Stimulated activated CD4-positive, alpha-beta T cell treated with anti-CD3 and anti-CD28 coated beads, Interleukin-1b, Interleukin-23, amount 100 ng/mL, for 4 hours (primary cell): ENCODE results near the gene CBX1.
"Not testable (repeated sequence)": the region's sequence is repeated elsewhere in the genome, so short reads cannot be mapped to it uniquely, and the experiment has no call there.

Source experiments
- DNase-seq, 2 donors: peaks; one replicate each; pipeline ENCODE4 v3.0.0-alpha.2; 2020; ENCODE audit warnings: low read depth in 2 of 2

CBX1 gene

GRCh38 chr17:48123776-48124388 is 22.6 kb upstream of the CBX1 start:
- DNase-seq: no peak

GRCh38 chr17:48123111-48123510 is 21.8 kb upstream of the CBX1 start:
- no peak for DNase-seq

- no peak for DNase-seq
Measured at GRCh38 chr17:48122665-48123045, 21.4 kb upstream of the CBX1 start.

DNA sequence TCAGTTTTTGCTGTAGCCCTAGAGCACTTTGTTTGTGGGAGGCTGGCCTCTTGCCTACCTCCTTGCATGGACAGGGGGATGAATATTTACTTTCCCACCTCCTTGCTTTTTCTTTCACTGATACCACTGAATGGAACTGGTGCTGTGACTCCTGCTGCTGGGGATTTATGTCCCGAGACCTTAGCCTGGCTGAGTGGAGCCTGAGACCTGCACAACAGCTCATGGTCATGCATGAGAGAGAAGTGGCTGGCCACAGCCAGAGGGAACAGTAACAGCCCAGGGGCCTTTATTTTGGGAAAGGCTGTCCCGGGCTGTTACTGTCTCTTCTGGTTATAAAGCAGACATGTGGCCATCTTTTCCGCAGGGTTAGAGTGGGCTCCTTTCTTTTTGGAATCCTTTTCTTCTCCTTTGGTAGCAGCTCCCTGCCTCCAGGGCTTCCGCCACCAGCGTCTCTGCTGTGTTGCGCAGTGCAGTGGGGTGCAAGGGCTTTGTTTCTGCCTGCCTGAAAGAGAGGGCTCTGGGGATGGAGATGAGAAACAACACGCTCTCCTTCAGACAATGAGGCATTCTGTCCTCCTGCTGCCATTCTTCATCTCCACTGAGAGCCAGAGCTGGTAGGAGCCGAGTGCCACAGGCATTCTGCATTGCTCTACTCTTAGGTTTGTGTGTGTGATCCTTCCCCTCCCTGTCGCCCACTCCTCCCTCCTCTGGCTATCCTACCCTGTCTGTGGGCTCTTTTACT is 20.8 kb upstream of the CBX1 start:
- DNase-seq: no peak

DNA sequence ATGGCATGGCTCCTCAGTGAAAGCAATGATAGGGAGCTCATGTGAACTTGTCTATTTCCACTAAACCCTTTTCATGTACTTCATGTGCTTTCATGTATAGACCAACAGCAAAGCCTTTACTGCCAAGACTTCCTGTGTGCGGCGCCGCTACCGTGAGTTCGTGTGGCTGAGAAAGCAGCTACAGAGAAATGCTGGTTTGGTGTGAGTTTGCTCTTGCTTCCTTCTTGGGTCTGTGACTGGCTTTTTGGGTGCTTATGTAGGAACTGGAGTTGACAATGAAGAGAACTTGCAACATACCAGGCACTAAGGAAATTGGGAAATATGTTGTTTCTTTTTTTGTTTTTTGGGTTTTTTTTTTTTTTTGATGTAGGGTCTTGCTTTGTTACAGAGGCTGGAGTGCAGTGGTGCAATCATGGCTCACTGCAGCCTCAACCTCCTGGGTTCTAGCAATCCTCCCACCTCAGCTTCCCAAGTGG is 12.0 kb upstream of the CBX1 start:
- peak; percentile 16 to 21 for DNase-seq

DNA sequence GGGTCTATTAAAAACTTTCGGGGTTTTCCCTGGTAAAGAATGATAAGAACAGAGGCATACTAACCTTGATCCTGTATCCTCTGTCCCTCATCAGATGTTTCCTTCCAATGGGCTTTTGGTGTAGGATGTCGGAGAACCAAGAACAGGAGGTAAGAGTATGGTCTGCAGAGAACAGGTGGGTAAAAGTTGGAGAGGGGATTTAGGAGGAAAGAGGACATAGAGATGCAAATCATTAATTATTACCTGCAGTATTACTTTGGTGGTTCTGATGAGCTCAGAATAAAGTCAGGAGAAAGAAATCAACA is 10.6 kb upstream of the CBX1 start:
- no peak for DNase-seq

DNA sequence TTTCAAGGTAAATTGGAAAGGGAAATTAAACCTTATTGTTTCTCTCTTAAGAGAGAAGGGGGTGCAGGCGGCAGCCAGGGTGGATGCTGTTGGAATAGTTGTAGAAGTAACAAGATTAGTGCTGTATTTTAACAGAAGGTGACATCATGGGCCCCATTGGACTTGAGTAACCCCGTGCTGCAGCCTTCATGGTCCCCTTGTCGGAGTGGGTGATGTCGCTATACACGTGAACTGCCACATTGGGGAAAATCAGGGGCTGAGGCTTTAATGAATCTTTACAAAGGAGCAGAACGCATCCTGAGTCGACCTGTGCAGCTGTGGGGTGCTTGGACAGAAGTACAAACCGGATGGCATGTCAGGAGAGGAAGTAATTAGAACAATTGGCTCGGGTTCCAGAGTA is 9.5 kb upstream of the CBX1 start:
- no peak for DNase-seq

GRCh38 chr17:48107137-48108055 is 6.1 kb upstream of the CBX1 start, which contains the start of gene SNX11:
Gene SNX11 (plus strand): TSS chr17:48107766. CDS start chr17:48112044, 4,278 bp downstream.
- peak; percentile 93 to 97 for DNase-seq

GRCh38 chr17:48106802-48107136 is 5.5 kb upstream of the CBX1 start:
- DNase-seq: no peak

- DNase-seq: no peak
Measured at GRCh38 chr17:48104440-48104839, 3.2 kb upstream of the CBX1 start.

DNA sequence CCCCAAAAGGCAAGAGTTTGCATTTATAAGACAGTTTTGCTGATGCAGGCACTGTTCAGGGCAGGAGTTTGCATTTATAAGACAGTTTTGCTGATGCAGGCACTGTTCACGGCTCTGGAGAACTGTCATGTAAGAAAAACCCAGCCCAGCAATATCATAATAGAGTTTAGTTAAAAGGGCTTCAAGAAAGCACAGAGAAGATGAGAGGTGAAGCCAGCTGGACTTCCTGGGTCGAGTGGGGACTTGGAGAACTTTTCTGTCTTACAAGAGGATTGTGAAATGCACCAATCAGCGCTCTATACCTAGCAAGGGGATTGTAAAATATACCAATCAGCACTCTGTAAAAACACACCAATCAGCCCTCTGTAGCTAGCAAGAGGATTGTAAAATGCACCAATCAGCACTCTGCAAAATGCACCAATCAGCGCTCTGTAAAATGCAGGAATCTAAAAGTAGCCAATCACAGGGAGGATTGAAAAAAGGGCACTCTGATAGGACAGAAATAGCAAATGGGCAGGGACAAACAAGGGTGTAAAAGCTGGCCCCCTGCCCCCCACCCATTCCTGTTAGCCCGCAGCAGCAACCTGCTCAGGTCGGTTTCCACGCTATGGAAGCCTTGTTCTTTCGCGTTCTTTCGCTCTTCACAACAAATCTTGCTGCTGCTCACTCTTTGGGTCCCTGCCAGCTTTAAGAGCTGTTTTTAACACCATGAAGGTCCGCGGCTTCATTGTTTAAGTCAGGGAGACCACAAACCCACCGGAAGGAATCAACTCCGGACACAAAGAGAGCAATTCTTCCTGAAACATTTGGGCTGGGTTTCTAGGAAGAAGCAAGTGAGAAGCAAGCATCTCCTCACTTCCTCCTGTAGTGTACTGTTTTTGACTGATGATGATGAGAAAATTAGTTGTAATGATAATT is 1.8 kb upstream of the CBX1 start:
- no peak for DNase-seq

- DNase-seq: no peak
Measured at GRCh38 chr17:48102043-48102750, 919 bp upstream of the CBX1 start.

DNA sequence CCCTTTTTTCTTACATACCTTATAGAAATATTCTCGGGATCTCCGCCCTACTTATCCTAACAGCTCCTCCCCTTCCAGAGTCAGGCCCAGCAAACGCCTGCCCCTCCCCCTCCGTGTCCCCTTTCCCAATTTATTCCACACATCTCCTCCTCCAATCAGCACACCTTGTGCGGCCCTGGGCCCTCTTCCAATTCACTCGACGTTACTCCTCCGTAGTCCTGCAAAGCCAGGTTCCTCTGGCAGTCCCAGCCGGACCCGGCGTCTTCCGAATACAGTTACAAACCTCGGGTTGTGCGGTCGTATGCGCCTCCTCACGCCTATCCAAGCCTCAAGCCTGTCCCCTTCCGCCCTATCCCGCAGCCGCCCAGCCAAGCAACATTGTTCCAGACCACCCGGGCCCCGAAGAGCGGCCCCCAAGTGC is 677 bp downstream of the CBX1 start:
- no peak for DNase-seq

GRCh38 chr17:48100160-48100559 is 1.1 kb downstream of the CBX1 start:
- no peak for DNase-seq

- no peak for DNase-seq
Measured at GRCh38 chr17:48095611-48096010, 5.7 kb downstream of the CBX1 start.

GRCh38 chr17:48093341-48094045 is 7.8 kb downstream of the CBX1 start:
- no peak for DNase-seq

GRCh38 chr17:48084932-48085331 is 16.3 kb downstream of the CBX1 start:
- DNase-seq: no peak

DNA sequence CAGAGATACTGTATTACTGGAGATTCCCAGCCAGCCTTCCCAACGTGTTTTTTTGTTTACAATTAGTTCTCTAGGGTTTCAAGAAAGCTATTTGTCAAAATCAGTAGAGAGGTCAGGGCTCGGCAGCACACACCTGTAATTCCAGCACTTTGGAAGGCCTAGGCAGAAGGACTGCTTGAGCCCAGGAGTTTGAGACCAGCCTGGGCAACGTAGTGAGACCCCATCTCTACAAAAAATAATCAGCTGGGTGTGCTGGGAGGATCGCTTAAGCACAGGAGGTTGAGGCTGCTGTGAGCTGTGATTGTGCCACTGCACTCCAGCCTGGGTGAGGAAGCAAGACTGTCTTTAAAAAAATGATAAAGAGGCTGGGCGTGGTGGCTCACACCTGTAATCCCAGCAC is 19.4 kb downstream of the CBX1 start:
- DNase-seq: no peak

DNA sequence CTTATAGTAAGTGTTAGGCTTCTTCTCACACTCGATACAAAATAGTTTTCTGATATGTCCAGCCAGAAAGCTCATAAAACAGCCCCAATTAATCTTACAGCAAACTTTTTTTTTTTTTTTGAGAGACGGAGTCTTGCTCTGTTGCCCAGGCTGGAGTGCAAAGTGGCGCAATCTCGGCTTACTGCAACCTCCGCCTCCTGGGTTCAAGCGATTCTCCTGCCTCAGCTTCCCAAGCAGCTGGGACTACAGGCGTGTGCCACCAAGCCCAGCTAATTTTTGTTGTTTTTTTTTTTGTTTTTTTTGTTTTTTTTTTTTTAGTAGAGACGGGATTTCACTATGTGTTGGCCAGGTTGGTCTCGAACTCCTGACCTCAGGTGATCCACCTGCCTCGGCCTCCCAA is 24.1 kb downstream of the CBX1 start:
- DNase-seq: not testable (repeated sequence)
